ENCODE results near the gene MT1F.
"Not testable (repeated sequence)": the region's sequence is repeated elsewhere in the genome, so short reads cannot be mapped to it uniquely, and the experiment has no call there.

MT1F gene

DNA sequence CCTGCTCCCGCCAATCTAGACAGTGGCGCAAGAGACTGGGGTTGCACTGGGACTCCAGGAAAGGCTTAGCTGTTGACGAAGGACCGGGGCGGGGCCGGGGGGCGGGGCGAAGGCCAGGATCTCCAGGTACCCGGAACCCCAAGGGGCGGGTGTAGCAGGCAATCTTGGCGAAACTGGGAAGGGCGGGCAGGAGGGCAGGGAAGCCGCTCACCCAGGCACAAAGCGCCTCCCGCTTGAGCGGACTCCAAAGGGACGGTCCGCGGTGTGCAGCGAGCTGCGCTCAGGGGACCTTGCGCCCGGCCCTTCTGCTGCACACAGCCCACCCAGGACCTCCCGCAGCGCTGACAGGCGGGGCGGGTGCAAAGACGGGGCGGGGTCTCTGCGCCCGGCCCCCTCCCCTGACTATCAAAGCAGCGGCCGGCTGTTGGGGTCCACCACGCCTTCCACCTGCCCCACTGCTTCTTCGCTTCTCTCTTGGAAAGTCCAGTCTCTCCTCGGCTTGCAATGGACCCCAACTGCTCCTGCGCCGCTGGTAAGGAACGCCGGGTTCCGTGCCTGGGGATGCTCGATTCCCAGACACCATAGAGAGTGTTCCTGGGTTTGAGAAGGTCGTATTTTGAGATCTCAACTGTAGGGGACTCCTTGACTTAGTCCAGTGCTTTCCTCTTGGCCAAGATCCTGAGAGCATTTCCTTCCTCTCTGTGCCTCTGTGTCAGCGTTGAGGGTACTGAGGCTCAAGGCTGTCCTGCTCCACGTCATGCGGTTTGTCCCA lies at the start of gene MT1F:
MT1F (plus strand) TSS at position 405 of the 772 bp plus-strand sequence; CDS start at position 505, 100 bp downstream.
- peak; percentile 60 for DNase-seq

GRCh38 chr16:56608043-56608875 lies 49.5 kb upstream of the MT1F start, which contains the start of gene MT2A:
MT2A (plus strand) TSS chr16:56608584; CDS start chr16:56608656, 72 bp downstream.
- peak; percentile 98 for DNase-seq

- DNase-seq, result peak; percentile 33
Measured at GRCh38 chr16:56608876-56609462, 48.8 kb upstream of the MT1F start.

DNA sequence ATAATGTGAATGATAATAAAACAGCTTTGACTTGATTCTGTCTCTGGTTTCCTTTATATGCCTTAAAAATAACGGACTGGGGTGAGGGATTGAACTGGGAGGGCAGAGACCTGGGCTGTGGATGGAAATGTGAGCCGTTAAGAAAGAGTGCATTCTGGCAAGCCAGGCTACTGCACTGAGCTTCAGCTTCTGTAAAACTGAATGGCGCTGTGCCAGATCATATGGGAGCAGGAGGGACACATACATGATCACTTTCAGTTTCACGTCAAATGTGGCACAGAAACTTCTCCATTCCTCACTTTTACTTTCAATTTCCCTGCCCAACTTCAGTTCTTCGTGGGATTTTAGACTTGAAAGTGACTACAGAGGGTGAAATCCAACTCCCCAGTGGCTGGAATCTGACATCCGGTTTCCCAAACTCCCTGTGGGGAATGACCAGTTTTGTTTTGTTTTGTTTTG lies 48.3 kb upstream of the MT1F start:
- DNase-seq, result peak; percentile 88

GRCh38 chr16:56610017-56610608 lies 47.6 kb upstream of the MT1F start:
- peak; percentile 91 for DNase-seq

DNA sequence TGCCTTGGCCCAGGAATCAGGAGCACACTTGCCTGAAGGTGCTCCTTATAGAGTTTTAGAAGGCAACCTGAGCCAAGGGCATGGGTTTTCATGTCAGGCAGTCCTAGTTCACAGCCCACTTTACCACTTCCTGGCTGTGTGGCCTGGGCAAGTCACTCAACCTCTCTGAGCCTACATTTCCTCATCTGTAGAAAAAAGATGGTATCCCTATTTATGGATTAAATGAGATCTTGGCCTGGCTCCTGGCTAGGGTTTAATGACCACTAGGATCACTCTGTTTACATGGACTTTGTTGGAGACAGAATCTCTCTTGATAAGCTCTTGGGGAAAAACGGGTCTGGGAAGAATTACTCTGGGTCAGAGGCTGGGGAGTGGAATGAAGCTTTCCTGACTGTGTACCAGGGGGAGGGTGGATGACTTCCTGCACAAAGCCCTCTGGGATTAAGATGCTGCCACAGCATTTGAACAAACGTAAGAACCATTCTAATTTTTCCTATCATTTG lies 47.1 kb upstream of the MT1F start:
- peak; percentile 35 for DNase-seq

DNA sequence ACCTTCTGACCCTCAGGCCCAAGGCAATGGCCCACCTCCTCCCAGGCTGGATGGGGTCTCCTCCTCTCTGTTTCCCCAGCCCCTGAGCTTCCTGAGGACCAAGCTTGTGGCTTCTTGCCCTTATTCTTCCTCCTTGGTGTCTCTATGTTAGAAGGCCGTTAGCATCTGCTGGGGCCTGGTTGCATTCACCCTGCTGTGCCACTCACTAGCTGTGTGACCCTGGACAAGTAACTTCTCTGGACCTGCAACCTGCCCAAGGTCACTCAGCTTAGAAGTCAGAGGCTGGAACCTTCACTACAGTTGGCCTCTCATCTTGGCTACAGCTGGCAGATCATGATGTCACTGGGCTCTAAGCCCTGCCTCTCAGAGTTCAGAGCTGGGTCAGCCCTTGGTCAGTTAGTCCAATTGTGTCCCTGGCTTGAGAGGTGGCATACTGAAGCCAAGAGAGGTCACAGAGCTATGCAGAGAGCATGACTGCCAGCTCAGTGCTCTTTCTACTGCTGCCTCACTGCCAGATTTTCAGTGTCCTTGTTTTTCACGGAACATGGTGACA lies 46.4 kb upstream of the MT1F start:
- DNase-seq, result peak; percentile 55

DNA sequence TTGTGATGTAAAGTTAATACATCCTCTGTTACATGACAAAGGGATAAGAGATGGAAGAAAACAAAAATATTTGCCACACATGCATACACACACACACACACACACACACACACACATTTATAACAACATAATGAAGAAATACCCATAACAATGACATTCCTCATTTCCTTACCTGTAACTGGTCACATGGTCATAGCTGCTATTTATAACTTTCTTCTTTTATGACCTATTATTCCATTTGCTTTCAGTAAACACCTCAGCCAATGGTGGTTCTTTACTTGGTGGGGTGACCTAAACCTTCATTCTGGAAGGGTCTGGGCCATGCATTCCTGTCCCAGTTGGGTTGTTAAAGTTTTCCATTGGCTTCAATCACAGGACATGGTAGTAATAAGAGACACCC lies 44.1 kb upstream of the MT1F start:
- no peak for DNase-seq

DNA sequence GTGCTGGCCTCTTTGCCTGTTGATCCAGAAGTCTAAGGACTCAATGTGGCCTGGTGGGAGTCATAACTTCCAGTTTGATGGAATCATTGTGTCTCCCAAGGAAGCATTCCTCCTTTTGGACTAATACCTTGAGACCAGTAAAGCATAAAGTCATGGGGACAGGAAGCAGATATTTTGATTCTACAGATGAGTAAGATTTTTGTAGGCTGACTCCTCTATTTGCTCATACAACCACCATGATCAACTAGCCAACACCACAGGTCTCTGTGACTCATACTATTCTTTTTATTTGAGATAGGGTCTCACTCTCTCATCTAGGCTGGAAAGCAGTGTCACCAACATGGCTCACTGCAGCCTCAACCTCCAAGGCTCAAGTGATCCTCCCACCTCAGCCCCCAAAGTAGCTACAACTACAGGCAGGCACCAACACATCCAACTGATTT lies 43.2 kb upstream of the MT1F start:
- DNase-seq, result peak; percentile 85

DNA sequence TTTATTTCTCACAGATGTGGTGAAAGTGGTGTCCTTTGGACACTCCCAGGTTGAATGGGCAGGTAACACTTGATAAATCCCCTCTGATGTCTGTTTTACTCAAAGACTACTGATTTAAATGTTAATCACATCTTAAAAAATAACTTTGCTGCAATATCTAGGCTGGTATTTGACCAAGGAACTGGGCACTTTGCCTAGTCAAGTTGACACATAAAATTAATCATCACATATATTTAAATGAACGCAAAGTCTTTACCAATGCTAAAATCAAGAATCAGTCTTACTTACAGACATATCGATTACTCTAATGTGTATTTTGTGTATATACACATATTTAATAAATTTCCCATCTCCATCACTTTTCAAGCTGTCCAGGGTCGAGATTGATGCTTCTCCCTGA lies 42.4 kb upstream of the MT1F start:
- DNase-seq, result peak; percentile 66

DNA sequence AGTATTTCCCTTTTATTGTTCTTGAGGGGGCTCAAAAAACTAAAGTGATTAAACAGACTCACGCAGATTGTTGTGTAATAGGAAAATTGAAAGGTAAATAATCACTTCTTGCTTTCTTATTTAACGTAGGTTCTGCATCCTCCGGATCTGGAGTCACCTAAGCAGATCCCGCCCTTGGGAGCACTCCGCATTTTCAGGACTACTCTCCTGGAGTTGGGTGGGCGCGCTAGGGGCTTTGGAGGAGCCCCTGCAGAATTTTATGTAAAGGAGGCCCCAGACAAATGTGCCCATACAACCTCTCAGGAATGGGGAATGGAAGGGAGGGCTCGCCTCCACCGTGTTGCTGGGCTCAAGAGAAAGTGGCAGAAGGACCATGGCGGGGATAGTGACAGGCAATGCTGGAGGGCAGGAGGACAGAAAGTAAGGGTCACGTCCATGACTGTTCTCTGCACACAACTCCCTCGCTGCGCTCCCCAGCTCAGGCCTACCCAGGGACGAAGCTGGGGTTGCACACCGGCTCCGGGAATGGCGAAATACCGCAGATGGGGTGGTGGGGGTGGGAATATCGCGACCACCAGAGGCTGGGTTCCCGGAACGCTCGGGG lies 41.0 kb upstream of the MT1F start:
- no peak for DNase-seq

GRCh38 chr16:56617212-56618085 lies 40.3 kb upstream of the MT1F start:
- DNase-seq, result peak; percentile 65

DNA sequence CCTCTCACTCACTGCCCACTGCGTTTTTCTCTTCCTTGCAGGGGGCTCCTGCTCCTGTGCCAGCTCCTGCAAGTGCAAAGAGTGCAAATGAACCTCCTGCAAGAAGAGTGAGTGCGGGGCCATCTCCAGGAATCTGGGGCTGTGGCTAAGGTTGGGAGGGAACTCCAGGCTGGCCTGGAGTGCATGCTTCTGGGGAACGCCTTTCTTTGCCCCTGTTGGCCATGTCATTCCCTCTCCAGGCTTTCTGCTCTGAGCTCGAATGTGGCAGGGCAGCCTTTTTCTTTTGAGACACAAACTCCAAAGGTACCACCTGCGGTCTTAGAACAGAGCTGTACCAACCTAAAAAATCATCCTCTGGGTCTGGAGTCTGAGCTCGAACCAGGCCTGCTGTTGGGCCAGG lies 39.6 kb upstream of the MT1F start:
- no peak for DNase-seq

DNA sequence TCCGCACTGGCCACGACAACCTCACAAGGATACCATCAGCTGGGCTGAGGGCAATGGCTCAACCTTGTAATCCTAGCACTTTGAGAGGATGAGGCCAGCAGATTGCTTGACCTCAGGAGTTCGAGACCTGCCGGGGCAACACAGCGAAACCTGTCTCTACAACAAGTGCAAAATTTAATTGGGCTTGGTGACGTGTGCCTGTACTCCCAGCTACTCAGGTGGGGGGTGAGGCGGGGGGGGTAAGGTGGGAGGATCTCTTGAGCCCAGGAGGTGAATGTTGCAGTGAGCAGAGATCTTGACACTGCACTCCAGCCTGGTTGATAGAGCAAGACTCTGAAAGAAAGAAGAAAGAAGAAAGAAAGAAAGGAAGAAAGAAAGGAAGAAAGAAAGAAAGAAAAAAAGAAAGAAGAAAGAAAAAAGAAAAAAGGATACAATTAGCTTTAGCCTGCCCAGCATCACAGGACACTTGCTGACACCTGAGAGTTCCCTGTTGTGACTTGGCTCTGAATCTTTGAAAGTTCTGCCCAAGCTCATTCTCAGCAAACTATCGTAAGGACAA lies 37.3 kb upstream of the MT1F start:
- no peak for DNase-seq

GRCh38 chr16:56621665-56622445 lies 35.9 kb upstream of the MT1F start:
- DNase-seq, result not testable (repeated sequence)

DNA sequence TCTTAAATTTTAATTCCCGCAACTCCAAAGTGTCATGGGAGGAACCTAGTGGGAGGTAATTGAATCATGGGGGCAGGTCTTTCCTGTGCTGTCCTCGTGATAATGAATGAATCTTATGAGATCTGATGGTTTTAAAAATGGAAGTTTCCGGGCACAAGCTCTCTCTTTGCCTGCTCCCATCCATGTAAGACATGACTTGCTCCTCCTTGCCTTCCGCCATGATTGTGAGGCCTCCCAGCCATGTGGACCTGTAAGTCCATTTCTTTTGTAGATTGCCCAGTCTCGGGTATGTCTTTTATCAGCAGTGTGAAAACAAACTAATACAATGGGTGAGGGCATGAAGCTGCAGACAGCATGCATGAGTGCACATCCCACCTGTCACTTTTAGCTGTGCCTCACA lies 34.6 kb upstream of the MT1F start:
- DNase-seq, result not testable (repeated sequence)

DNA sequence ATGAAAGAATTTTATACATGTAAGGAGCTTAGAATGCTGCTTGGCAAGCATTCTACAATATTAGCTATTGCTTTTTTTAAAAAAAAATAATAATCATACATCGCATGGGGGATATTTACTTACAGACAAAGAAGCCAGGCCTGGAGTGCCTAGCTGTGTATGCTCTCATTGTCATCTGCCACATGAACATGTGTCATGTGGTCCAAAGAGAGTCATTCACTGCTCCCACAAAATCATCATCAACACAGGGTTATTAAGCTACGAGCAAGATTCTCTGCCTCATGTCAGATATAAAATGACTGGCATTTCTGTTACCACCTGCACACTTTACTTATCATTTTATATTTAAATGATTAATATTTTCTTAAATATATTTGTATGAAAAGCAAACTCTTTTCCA lies 34.1 kb upstream of the MT1F start:
- no peak for DNase-seq

GRCh38 chr16:56625140-56625942 lies 32.4 kb upstream of the MT1F start, which contains the start of gene MT1E:
MT1E (plus strand) TSS chr16:56625781; CDS start chr16:56625852, 71 bp downstream.
- peak; percentile 85 for DNase-seq

Measured in EL (cell line).